Mucosa of stomach (tissue), 1 donor: ENCODE data around the gene CLN3.
"Not testable (repeated sequence)": the region's sequence is repeated elsewhere in the genome, so short reads cannot be mapped to it uniquely, and the experiment has no call there.

Experiments used
- H3K27me3 ChIP-seq: one replicate; pipeline ENCODE4 v1.7.0; 2013; ENCODE audit warnings: mild to moderate bottlenecking, low read length; ENCODE audit not compliant: control insufficient read depth, insufficient read depth
- H3K36me3 ChIP-seq: one replicate; pipeline ENCODE4 v1.7.0; 2013; ENCODE audit warnings: low read length; ENCODE audit not compliant: control insufficient read depth, insufficient read depth
- H3K4me1 ChIP-seq: one replicate; pipeline ENCODE4 v1.7.0; 2013; ENCODE audit warnings: mild to moderate bottlenecking, low read length; ENCODE audit not compliant: control insufficient read depth, insufficient read depth
- H3K4me3 ChIP-seq: one replicate; pipeline ENCODE4 v1.7.0; 2013; ENCODE audit warnings: low read length
- H3K9ac ChIP-seq: one replicate; pipeline ENCODE4 v1.7.0; 2013; ENCODE audit warnings: mild to moderate bottlenecking, low read length, moderate library complexity
- H3K9me3 ChIP-seq: one replicate; pipeline ENCODE4 v1.7.0; 2013; ENCODE audit warnings: mild to moderate bottlenecking, low read length, moderate library complexity; ENCODE audit not compliant: control insufficient read depth
- donor health status: Pancreatic carcinoma.

Gene CLN3

DNA sequence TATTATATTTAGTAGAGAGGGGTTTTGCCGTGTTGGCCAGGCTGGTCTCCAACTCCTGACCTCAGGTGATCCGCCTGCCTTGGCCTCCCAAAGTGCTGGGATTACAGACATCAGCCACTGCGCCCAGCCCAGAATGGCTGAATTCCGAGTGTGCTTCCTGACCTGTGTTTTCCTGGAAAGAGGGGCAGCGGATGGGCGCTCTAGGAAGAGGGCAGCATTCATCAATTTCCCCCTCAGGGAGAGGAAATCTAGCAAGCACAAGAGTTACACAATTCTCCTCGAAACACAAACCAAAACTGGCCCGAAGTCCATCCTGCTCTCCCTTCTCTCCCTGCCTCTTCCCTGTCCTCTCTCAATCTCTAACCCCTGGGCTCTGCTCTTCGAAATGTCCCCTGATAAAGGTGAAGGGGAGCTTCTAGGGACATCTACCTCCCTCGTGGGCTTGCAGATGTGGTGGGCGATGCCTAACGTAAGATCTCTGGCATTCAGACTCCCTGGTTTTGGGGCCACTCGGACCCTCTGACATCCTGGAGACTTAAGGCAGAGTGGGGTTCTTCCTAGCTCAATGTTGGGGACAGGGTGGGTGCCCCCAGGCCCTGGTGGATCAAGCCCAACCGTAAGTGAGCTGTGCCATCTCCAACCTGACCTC is 13.7 kb upstream of the CLN3 start:
- Histone ChIP-seq H3K27me3 (peaks cover 4% of the 10 kb centered on the region), H3K9me3 (no peaks in the 10 kb centered on the region), H3K4me1 (no peaks in the 10 kb centered on the region), H3K9ac (no peak overlapping the region), H3K4me3 (no peak overlapping the region), H3K36me3 (no peaks in the 10 kb centered on the region)

DNA sequence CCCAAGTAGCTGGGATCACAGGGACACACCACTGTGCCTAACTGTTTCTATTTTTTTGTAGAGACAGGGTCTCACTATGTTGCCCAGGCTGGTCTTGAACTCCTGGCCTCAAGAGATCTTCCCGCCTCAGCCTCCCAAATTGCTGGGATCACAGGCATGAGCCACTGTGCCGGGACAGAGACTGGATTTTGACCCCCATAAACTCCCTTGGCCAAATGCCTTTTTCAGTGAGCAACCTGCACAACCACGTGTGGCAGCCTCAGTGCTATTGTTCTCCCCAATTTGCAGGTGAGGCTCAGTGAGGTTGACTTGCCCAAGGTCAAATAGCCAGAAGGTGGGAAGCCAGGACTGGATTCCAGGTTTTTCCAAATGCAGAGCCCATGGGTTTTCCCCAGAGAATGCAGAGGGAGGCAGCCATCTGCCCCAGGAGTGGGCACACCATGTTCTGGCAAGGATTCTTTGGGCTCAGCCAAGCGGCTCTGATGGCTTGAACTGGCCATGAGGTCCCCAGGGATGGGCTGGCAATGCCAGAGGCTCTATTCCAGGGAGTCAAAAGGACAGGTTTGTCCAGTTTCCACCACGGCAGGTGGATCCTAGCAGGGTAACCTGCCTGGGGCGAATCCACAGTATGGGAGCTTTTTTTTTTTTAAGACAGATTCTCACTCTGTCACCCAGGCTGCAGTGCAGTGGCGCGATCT is 13.0 kb upstream of the CLN3 start:
- no peaks in the 10 kb centered on the region for H3K36me3 ChIP-seq
- H3K9me3 ChIP-seq = no peaks in the 10 kb centered on the region
- H3K27me3 ChIP-seq = peaks cover 4% of the 10 kb centered on the region
- no peak overlapping the region for H3K4me3 ChIP-seq
- no peaks in the 10 kb centered on the region for H3K4me1 ChIP-seq
- no peak overlapping the region for H3K9ac ChIP-seq

DNA sequence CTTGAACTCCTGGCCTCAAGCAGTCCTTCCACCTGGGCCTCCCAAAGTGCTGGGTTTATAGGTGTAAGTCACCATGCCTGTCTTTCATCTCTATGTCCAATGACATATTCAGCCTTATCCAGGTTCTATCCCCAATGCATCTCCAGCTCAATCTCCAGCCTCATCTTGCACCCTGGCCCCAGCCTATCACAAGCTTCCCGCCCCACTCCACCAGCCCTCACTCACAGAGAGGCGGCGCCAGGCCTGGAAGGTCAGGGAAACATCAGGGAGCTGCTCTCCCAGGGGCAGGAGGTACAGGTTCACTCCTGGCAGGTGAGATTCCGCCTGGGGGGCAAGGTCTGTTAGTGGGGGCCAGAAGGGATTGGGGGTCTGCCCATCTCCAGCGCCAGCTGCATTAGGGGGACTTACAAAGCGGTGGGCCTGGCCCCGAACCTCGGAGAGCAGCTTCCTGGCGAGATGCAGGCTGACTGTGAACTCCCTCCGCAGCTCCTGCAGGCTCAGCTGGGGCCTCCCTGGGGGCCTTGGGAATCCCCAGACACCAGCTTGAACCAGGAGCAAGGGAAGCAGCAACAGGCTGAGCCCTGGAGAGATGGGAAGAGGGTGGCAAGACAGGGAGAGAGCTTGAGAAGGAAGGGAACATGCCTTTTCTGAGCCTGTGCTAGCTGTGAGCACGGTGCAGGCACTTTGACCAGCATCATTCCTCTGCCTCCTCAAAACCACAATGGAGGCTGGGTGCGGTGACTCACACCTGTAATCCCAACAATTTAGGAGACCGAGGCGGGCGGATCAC is 11.8 kb upstream of the CLN3 start:
- no peak overlapping the region for H3K9ac ChIP-seq
- H3K9me3 ChIP-seq = no peaks in the 10 kb centered on the region
- H3K27me3 ChIP-seq = peaks cover 4% of the 10 kb centered on the region
- H3K36me3 ChIP-seq = no peaks in the 10 kb centered on the region
- no peak overlapping the region for H3K4me3 ChIP-seq
- H3K4me1 ChIP-seq = no peaks in the 10 kb centered on the region

DNA sequence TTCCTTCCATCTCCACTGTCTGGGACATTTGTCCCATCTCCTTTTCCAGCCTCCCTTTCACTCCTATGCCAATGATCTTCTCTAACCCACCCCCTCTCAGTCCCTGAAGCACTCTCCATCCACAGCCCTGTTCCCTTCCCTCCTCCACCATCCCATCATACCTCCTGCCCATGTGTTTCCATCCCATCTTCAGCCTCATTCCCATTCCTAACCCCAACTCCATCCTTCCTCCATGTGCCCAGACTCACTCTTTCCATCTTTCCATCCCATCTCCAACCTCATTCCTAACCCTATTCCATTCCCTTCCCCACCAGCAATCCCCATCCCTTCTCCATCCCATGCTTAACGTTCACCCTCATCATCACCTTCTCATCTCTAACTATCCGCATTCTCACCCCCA is 10.4 kb upstream of the CLN3 start:
- Histone ChIP-seq H3K27me3 (peaks cover 4% of the 10 kb centered on the region), H3K36me3 (no peaks in the 10 kb centered on the region), H3K9me3 (no peaks in the 10 kb centered on the region), H3K9ac (no peak overlapping the region), H3K4me1 (no peaks in the 10 kb centered on the region), H3K4me3 (no peak overlapping the region)

DNA sequence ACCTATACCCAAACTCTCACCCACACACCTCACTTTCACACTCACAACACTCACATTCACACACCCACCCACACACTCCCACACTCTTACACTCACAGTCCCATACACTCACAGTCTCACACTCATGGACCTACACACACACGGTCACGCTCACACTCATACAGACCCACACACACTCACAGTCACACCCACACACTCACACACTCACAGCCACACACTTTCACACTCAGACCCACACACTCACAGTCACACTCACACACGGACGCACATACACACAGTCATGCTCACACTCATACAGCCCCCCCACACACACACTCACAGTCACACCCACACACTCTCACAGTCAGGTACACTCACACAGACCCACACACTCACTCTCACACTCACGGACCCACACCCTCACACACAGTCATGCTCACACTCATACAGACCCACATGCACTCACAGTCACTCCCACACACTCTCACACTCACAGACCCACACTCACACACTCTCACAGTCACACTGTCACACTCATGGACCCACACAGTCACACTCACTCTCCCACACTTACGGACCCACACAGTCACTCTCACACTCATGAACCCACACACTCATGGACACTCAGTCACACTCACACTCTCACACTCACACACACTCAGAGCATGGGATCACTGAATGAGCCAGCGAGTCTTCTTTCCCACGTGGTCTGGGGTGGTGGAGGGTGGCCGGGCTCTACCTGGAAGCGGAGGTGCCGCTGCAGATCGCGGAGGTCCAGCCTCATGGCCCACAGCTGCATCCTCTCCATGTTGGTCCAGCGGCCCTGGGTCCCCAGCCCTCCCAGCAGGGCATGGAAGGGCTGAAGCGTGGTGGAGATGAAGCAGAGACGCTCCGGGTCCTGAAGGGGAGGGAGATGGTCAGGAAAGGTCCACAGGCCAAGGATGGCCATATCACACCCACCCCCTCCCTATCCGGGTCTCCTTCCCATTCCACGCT is 9.7 kb upstream of the CLN3 start:
- Histone ChIP-seq H3K36me3 (no peaks in the 10 kb centered on the region), H3K4me3 (no peak overlapping the region), H3K27me3 (peaks cover 4% of the 10 kb centered on the region), H3K9ac (no peak overlapping the region), H3K4me1 (no peaks in the 10 kb centered on the region), H3K9me3 (no peaks in the 10 kb centered on the region)

DNA sequence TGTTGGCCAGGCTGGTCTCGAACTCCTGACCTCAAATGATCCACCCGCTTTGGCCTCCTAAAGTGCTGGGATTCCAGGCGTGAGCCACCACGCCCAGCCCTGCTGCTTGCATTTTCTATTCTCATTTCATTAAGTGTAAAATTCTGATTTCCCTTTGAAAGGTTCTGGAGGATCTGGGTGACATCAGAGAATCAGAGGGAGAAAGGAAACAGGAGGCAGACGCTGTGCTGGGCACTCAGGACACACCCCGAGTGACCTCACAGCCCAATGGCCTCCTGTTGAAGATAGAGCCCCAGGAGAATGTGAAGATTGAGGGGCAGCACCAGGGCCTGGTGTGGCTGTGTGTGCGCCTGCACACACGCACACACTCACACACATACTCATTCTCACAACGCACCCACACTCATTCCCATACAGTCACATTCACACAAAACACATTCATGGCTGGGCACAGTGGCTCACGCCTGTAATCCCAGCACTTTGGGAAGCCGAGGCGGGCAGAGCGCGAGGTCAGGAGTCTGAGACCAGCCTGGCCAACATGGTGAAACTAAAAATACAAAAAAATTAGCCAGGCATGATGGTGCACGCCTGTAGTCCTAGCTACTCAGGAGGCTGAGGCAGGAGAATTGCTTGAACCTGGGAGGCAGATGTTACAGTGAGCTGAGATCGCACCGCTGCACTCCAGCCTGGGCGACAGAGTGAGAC is 8.8 kb upstream of the CLN3 start:
- not testable (repeated sequence) for H3K9ac ChIP-seq, H3K4me1 ChIP-seq, H3K27me3 ChIP-seq, H3K36me3 ChIP-seq, H3K4me3 ChIP-seq, H3K9me3 ChIP-seq

DNA sequence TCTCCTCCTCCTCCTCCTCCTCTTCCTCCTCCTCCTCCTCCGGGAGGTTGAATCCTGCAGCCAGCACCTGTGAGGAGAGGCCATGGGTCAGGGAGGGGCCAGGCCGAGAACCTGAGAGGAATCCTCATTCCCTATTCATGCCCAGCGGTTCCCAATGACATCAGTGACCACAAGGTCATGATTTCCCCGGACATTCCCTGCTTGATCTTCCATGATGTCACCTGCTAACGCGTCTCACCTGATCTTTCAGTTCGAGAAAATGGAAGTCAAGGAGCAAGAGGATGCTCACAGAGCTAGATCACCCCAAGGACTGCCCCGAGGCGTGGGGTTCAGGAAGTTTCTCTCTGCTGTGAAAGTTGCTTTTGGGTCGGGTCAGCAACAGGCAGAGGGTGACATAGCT is 8.0 kb upstream of the CLN3 start:
- H3K27me3 ChIP-seq = peaks cover 1% of the 10 kb centered on the region
- H3K36me3 ChIP-seq = no peaks in the 10 kb centered on the region
- peaks cover 5% of the 10 kb centered on the region for H3K4me1 ChIP-seq
- no peak overlapping the region for H3K4me3 ChIP-seq
- H3K9me3 ChIP-seq = no peaks in the 10 kb centered on the region
- H3K9ac ChIP-seq = no peak overlapping the region

DNA sequence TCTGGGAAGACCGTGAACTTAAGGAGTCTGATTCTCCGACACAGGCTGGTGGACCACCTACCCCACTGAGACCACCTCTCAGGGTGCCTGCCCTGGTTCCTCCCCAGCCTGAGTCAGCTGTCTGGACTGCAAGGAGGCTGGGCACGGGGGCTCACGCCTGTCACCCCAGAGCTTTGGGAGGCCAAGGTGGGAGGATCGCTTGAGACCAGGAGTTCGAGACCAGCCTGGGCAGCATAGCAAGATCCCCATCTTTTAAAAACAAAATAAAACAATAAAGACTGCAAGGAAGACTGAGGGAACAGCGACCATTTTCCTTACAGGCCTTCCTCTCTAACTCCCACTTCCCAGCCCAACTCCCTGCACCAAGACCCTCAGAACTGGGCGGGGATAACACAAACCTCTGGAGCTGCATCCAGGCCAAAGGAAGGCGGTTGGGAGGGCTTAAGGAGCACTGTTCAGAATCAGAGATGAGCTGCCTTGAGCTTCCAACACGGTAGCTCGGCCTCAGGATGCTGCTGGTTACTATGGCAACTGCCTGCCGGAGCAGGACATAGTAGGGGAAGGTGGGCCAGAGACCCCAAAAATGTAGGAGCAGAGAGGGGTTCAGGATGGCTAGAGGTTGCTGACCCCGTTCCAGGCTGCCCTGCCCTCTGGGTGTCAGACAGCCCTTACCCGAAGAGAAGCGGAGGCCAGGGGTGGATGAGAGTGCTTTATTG is 7.0 kb upstream of the CLN3 start:
- Histone ChIP-seq H3K4me1 (peaks cover 15% of the 10 kb centered on the region), H3K9me3 (no peaks in the 10 kb centered on the region), H3K36me3 (no peaks in the 10 kb centered on the region), H3K9ac (no peak overlapping the region), H3K4me3 (no peak overlapping the region), H3K27me3 (no peaks in the 10 kb centered on the region)

DNA sequence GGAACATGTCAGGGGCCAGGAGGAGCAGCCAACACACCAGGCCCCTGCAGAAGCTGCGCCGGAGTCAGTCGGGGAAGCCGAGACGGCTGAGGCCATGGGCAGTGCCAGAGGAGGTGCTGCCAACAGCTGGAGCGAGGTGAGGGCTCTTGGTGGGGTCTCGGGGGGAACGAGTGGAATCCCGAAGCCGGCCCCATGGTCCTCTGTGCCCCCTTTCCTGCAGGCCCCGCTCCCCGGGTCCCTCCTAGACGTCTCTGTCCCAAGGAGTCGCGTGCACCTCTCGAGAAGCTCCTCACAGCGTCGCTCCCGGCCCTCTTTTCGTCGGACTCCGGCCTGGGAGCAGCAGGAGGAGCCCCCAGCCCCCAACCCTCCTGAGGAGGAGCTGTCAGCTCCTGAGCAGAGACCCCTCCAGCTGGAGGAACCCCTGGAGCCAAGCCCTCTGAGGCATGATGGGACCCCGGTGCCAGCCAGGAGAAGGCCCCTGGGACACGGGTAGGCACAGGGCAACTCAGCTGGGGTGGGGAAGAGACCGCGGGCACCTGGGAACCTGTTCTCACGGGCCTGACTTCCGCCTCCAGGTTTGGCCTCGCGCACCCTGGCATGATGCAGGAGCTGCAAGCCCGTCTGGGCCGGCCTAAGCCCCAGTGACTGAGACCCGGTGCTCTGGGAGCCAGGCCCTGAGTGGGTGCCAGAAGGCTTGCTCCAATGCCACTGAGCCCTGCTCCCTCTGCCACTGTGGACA is 6.2 kb upstream of the CLN3 start:
- Histone ChIP-seq H3K9ac (no peak overlapping the region), H3K9me3 (no peaks in the 10 kb centered on the region)

DNA sequence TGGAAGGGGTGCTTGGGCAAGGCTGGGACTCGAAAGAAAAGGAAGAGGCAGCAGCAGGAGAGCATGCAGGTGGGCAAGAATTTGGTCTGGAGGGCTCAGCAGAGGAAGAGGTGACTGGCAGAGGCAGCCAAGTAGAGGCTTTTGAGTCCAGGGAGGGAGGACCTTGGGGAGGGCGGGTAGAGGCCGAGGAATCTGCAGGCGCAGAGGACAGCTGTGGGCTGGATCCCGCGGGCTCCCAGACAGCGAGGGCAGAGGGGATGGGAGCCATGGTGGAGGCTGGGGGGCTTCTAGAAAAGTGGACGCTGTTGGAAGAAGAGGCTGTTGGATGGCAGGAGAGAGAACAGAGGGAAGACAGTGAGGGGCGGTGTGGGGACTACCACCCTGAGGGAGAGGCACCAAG is 5.5 kb upstream of the CLN3 start:
- Histone ChIP-seq H3K27me3 (no peaks in the 10 kb centered on the region), H3K4me3 (no peak overlapping the region), H3K9ac (no peak overlapping the region), H3K36me3 (no peaks in the 10 kb centered on the region), H3K4me1 (peaks cover 15% of the 10 kb centered on the region), H3K9me3 (no peaks in the 10 kb centered on the region)

More for the DNA sequence above, 6.2 kb upstream of the CLN3 start:
- H3K36me3 ChIP-seq = no peaks in the 10 kb centered on the region
- H3K27me3 ChIP-seq = no peaks in the 10 kb centered on the region
- H3K4me3 ChIP-seq = no peak overlapping the region
- H3K4me1 ChIP-seq = peaks cover 15% of the 10 kb centered on the region
